CD4-positive, alpha-beta T cell treated with Interleukin-6 at 100 ng/mL for 8 hours (primary cell): ENCODE data around the gene TALDO1.

Experiments used
- DNase-seq: peaks from one replicate; pipeline ENCODE4 v3.0.0-alpha.2; 2020; ENCODE audit warnings: mixed read lengths, low spot score

The TALDO1 gene

GRCh38 chr11:747158-748006, at the start of gene TALDO1:
TALDO1 (plus strand) TSS chr11:747464; CDS start chr11:747482, 18 bp downstream.
- DNase-seq: peak; percentile 79

GRCh38 chr11:697811-698311, 49.4 kb upstream of the TALDO1 start:
- no peak for DNase-seq

GRCh38 chr11:698493-699115, 48.7 kb upstream of the TALDO1 start:
- DNase-seq: no peak

- no peak for DNase-seq
Measured at GRCh38 chr11:699116-699508, 48.2 kb upstream of the TALDO1 start.

GRCh38 chr11:699753-700152, 47.5 kb upstream of the TALDO1 start:
- no peak for DNase-seq

GRCh38 chr11:701741-702461, 45.4 kb upstream of the TALDO1 start:
- DNase-seq: no peak

GRCh38 chr11:702462-703461, 44.5 kb upstream of the TALDO1 start:
- no peak for DNase-seq

GRCh38 chr11:703506-703905, 43.8 kb upstream of the TALDO1 start:
- DNase-seq: no peak

- DNase-seq: no peak
Measured at GRCh38 chr11:704228-704674, 43.0 kb upstream of the TALDO1 start.

GRCh38 chr11:704781-705645, 42.3 kb upstream of the TALDO1 start:
- no peak for DNase-seq

GRCh38 chr11:705646-706438, 41.4 kb upstream of the TALDO1 start, which contains the start of gene EPS8L2:
EPS8L2 (plus strand) TSS chr11:706231; CDS start chr11:709408, 3,177 bp downstream.
- DNase-seq: no peak

- no peak for DNase-seq
Measured at GRCh38 chr11:706439-706956, 40.8 kb upstream of the TALDO1 start.

- no peak for DNase-seq
Measured at GRCh38 chr11:706957-707816, 40.1 kb upstream of the TALDO1 start.

GRCh38 chr11:707817-708420, 39.3 kb upstream of the TALDO1 start:
- DNase-seq: no peak

GRCh38 chr11:708511-708910, 38.8 kb upstream of the TALDO1 start:
- DNase-seq: no peak

GRCh38 chr11:709109-709997, 37.9 kb upstream of the TALDO1 start:
- no peak for DNase-seq

- DNase-seq: no peak
Measured at GRCh38 chr11:714436-714835, 32.8 kb upstream of the TALDO1 start.
